HT-29 (cell line): Measurements from ENCODE around the gene CD209. TPM values are rescaled to one million over a fixed set of nuclear protein-coding genes. Genes with fewer than 3 reads are reported as not detected.
"Not testable (repeated sequence)": the region's sequence is repeated elsewhere in the genome, so short reads cannot be mapped to it uniquely, and the experiment has no call there.

Experiments
- DNase-seq: peaks from one replicate; pipeline ENCODE4 v3.0.0-alpha.2; 2015; ENCODE audit warnings: low spot score
- total RNA-seq: library from RNA; depleted of rRNA; stranded (reverse); fragments of >200 nt; shearing (Covaris generic); gene quantifications from 2 replicates; pipeline ENCODE4 v1.2.3, GENCODE V29; 2014

Gene CD209
- total RNA-seq, 1 experiment from 2014 or later, result not detected

DNA sequence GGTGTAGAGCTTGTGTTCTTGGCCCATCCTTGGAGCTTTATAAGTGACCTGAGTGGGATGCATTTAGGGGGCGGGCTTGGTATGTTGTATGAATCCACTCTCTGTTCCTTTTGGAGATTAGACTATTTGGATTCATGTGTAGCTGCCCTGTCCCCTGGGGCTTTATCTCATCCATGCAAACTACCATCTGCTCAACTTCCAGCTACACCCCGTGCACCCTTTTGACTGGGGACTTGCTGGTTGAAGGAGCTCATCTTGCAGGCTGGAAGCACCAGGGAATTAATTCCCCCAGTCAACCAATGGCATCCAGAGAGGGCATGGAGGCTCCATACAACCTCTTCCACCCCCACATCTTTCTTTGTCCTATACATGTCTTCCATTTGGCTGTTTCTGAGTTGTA is 21.8 kb upstream of the CD209 start:
- no peak for DNase-seq

DNA sequence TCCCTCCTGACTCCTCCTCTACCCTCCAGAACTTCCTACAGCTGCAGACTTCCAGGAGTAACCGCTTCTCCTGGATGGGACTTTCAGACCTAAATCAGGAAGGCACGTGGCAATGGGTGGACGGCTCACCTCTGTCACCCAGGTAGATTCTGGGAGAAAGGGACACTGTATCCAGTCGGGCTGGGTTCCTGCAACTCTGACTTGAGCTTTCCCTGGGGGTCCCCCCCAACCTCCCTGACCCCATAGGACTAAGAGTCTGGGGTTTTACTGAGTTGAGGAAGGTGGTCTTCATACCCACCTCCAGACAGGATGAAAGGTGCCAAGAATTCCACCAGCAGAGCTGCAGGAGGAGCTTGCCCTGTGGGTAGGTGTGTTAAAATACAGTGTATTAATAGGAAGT is 20.2 kb upstream of the CD209 start:
- no peak for DNase-seq

DNA sequence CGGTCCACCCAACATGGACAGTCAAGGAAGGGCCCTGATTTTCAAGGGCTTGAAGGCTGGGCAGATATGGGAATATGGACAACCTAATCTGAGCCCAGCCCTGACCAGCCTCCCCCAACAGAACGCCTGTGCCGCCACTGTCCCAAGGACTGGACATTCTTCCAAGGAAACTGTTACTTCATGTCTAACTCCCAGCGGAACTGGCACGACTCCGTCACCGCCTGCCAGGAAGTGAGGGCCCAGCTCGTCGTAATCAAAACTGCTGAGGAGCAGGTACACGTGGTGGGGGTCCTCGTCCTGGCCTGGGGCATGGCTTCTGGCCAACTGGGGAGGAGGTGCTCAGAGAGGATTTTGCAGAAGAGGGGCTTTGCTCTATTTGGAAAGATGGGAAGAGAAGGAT is 19.2 kb upstream of the CD209 start:
- no peak for DNase-seq

DNA sequence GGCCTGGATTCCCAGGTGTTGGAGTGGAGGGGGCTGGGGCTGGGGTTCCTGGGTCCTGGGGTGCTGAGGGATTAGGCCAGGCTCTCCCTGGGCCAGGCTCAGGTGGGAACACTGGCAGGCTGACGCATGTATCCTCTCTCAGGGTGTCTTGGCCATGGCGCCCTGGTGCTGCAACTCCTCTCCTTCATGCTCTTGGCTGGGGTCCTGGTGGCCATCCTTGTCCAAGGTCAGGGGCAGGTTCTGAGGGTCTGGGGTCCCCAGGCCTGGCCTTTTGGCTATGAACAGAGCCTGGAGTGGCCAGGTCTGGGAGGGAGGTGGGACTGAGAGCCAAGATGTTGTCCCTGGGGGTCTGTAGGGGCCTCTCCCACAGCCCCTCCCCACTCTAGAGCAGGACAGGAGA is 17.7 kb upstream of the CD209 start:
- not testable (repeated sequence) for DNase-seq

DNA sequence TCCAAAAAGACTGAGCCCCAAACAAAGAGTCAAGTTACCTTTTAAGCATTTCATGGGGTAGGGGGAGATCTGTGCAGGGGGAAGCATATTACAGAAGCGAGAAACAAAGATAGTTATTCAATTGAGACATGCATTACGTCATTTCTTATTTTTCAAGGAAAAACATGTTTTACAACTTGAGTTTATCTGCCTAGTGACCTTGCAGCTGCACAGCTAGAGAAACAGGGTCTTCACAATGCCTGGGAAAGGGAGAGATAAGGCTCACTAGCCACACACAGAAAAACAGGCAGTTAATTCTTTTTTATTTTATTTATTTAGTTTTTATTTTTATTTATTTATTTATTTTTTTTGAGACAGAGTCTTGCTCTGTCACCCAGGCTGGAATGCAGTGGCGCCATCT is 16.8 kb upstream of the CD209 start:
- not testable (repeated sequence) for DNase-seq

DNA sequence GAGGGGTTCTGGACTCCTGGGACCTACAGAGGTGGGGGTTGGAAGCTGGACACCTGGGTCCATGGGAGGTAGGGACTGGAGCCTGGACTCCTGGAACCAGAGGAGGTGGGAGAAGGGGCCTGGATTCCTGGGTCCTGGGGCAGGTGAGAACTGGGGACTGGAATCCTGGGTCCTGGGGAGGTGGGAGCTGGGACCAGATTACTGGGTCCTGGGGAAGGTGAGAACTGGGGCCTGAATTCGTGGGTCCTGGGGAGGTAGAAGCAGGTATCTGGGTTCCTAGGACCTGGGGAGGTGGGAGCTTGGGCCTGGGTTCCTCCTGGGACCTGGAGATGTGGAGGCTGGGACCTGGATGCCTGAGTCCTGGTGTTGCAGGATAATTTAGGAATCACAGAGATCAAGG is 16.4 kb upstream of the CD209 start:
- DNase-seq, result no peak

DNA sequence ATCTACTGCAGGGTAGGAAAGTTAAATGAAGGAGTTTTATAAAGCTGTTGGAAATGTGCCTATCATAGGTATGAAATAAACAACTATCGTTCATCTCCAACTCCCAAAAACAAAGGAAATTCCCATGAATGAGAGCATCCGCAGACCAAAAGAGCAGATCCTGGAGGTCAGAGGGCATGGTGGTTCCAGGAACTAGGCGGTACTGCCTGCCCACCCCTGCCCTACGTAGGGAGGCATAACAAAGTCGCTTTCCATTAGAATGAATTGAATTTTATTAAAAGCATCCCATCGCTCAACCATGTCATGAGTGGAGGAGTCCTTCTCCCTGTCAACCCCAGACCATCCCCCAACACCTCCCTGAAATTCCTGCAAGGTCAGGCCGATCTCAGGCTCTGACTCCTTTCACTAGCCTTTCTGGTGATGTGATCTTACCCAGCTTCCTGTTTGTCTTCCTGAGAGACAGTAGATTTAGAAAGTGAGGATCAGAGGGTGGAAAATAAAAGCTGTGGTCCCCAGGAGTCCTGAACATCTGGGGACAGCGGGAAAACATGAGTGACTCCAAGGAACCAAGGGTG is 15.5 kb upstream of the CD209 start, which contains the start of gene CLEC4M:
TSS of gene CLEC4M (plus strand) at position 525 of the 575 bp plus-strand sequence. CDS start at position 549, 24 bp downstream.
- DNase-seq, result no peak

DNA sequence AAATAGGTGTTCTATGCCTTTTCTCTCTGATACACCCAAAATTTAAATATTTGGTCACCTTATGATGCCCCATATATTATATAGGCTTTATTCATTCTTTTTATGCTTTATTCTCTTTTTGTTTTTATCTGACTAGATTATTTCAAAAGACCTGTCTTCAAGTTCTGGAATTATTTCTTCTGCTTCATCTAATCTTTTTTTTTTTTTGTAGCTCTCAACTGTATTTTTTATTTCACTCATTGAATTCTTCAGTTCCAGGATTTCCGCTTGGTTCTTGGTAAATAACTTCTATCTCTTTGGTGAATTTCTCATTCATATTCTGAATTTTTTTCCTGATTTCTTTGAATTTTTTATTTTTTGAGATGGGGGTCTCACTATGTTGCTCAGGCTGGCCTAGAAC is 11.8 kb upstream of the CD209 start:
- no peak for DNase-seq

DNA sequence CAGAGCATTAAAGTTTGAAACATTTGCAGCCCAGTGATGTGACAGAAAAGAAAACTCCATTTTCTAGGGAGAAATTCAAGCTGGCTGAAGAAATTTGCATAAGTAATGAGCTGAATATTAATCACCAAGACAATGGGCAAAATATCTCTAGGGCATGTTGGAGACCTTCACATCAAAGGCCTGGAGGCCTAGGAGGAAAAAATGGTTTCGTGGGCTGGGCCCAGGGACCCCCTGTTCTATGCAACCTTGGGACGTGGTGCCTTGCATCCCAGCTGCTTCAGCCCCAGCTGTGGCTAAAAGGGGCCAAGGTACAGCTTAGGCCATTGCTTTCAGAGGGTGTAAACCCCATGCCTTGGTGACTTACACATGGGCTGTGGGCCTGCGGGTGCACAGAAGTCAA is 10.0 kb upstream of the CD209 start:
- DNase-seq, result no peak

DNA sequence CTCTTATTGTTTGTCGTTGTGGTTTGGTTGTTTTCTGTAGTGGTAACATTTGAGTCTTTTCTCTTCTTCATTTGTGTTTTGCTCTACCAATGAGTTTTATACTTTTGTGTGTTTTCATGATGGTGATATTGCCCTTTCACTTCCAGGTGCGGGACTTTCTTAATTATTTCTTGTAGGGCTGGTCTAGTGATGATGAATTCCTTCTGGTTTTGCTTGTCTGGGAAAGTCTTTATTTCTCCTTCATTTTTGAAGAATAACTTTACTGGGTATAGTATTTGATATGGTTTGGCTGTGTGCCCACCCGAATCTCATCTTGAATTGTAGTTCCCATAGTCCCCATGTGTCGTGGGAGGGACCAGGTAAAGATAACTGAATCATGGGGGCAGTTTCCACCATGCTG is 8.9 kb upstream of the CD209 start:
- DNase-seq, result no peak

DNA sequence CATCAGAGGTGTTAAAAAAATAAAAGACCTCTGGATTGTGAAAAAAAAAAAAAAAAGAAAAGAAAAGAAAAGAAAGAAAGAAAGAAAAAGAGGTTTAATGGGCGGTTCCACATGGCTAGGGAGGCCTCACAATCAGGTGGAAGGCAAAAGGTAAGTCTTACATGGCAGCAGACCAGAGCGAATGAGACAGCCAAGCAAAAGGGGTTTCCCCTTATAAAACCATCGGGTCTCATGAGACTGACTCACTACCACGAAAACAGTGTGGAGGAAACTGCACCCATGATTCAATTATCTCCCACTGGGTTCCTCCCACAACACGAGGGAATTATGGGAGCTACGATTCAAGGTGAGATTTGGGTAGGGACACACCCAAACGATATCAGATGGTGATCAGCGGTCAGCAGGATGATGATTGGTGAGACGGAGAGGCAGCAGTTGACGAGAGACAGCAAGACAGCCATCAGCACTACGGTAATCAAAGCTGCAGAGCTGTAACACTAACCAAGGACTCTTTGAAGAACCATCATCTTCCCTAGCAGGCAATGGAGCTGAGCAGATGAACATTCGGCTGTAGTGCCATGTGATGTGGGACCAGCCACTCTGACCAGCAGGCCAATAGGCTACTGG is 3.9 kb upstream of the CD209 start:
- no peak for DNase-seq

DNA sequence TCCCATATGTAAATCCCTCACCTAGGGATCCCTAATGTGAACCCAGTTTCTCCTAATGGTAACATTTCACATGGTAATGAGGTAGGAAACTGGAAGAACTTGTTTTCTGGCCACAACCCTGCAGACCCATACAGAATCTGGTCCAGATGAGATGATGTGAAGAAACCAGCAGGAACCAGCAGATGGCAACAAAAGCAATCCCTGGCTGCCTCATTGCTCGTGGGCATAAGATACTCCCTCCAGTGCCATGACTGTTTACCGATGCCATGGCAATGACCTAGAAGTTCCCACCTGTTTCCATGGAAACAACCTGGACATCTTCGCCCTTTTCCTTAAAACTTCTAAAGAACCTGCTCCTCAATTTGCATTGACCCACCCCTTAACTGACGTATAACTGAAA is 1.4 kb upstream of the CD209 start:
- DNase-seq, result peak; percentile 45

DNA sequence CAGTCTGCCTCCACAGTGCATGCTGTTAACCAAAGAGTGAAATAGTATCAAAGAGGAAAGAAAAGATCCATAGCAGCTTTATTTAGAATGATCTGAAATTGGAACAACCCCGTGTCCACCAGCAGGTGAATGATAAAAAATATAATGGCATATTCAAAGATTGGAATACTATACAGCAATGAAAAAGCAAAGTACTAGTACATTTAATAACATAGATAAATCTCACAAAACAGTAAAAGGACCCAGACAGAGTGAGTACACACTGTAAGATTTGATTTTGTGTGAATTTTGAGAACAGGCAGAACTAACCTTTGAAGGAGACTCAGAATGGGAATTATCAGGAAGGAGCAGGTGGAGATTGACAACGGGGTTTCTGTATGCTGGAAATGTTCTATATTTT is 837 bp upstream of the CD209 start:
- DNase-seq, result no peak

DNA sequence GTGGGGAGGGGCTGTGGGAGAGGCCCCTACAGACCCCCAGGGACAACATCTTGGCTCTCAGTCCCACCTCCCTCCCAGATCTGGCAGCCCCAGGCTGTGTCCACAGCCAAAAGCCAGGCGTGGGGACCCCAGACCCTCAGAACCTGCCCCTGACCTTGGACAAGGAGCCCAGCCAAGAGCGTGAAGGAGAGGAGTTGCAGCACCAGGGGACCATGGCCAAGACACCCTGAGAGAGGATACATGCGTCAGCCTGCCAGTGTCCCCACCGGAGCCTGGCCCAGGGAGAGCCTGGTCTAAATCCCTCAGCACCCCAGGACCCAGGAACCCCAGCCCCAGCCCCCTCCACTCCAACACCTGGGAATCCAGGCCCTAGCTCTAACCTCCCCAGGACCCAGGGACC is 1.0 kb downstream of the CD209 start:
- not testable (repeated sequence) for DNase-seq

DNA sequence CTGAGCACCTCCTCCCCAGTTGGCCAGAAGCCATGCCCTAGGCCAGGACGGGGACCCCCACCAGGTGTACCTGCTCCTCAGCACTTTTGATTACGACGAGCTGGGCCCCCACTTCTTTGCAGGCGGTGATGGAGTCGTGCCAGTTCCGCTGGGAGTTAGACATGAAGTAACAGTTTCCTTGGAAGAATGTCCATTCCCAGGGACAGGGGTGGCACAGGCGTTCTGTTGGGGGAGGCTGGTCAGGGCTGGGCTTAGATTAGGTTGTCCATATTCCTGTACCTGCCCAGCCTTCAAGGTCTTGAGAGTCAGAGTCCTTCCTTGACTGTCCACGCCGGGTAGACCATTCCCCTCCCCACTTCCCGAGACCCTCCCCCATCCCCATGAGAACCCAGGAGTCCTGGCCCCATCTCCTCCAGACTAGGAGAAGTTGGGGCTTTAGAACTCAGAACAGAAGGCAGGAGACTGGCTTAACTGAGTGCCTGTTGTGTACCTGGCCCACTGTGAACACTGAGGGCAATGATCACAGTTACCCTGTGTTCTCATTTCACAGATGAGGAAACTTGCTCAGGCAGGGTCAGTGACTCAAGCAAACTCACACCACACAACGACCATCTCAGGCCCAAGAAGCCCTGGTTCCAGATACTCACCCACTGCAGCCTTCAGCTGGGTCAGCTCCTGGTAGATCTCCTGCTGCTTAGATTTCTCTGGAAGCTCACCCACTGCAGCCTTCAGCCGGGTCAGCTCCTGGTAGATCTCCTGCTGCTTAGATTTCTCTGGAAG is 2.3 kb downstream of the CD209 start:
- DNase-seq, result no peak

DNA sequence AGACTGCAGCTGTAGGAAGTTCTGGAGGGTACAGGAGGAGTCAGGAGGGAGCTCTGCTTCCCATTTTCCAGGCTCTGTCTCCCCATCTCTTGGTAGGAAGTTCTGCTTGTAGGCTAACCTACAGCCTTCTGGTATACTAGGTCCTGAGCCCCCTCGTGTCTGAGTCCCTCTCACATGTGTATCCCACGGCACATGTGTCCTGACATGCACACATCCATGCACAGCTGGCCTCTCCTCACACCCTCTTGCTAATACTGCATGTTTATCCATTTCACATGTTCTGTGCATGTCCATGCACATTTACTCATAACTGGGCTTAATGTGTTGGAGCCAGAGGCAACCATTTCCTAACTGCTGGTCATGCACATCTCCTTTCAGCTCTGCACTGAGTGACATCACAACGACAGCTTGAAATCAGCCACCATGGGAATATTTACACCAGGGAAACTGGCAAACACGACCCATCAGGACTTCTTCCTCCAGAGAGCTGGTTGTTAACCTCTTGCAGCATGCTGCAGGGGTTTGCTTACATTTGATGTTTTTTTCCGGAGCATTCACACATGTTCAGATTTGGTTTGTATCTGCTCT is 3.0 kb downstream of the CD209 start:
- DNase-seq, result no peak

DNA sequence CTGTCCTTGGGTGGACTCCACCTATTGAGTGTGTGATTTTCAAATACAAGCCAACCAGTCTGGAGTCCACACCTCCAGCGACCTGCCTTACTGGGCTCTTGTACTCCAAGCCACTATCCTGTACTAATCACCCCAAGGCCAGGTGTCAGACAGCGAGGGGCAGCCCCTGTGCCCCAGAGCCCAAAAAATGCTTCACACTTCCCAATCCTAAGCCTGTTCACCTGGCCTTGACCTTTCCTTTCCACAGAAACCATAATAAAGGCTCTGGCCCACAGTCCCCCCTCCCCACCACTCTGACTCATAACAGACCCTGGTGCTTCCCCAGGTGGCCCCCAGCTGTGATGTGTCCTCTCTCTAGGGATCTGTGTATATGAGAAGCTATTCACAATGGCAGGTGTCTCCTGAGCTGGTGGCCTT is 3.9 kb downstream of the CD209 start:
- no peak for DNase-seq

DNA sequence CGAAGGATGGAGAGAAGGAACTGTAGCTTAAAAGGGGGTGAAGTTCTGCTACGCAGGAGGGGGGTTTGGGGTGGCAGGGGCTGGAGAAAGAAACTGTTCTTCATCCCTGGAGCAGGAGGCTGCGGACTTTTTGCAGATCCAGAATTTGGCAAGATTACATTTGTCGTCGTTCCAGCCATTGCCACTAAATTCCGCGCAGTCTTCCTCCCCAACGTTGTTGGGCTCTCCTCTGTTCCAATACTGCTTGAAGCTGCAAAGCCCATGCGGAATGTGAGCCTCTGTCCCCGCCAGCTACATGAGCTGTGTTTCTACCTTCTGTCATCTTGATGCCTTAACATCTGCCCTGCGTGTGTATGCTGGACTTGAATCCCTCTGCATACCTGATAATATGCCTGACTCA is 4.3 kb downstream of the CD209 start:
- DNase-seq, result no peak

DNA sequence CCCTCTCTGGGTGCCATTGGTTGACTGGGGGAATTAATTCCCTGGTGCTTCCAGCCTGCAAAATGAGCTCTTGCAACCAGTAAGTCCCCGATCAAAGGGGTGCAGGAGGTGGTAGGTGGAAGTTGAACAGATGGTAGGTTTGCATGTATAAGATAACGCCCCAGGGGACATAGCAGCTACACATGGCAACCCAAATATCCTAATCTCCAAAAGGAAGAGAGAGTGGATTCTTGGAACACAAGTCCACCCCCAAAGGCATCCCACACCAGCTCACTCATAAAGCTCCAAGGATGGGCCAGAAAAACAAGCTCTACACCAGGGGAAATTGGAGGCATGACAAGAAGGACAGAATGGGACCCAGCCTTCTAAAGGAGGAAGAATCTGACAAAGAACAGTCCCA is 4.8 kb downstream of the CD209 start:
- DNase-seq, result no peak

DNA sequence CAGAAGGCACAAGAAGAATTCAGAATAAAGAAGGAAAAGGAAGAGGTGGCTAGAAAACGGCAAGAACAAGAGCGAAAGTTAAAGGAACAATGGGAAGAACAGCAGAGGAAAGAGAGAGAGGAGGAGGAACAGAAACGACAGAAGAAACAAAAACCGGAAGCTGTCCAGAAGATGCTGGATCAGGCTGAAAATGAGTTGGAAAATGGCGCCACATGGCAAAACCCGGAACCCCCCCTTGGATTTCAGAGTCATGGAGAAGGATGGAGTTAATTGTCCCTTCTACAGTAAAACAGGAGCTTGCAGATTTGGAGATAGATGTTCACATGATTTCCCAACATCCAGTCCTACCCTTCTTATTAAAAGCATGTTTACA is 6.7 kb downstream of the CD209 start:
- no peak for DNase-seq

DNA sequence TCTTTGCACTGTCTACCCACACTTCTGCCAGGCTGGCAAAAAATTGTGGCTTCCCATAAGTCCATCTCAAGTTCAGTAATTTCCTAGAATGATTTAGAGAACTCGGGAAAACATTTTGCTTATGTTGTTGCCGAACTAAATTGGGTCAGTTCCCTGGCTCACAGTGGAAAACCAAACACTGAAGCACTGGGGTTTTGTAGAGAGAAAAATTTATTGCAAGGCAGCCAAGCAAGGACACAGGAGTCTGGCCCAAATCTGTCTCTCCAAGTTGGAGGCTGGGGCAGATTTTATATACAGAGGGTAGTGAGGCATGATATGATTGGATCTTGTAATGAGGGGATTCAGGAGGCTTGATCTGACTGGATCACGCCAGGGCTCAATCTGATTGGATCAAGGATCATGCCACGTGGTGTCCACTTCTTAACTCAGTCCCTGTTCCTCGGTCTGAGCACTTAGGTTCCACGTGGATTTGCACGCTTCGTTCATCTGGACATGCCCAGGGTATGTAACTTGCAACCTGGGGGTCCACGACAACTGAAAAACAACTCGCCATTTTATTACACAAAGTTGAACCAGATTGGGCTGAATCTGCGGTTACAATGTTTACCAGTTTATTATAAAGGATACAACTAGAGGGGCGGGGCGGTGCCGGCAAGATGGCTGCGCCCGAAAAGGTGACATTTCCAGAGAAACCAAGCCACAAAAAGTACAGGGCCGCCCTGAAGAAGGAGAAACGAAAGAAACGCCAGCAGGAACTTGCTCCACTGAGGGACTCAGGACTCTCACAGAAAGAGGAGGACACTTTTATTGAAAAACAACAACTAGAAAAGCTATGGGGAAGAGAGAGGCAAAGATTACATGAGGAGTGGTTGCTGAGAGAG is 7.3 kb downstream of the CD209 start:
- DNase-seq, result no peak
